Measurements from ENCODE around the gene DSCAML1.

DSCAML1 gene, protein sequence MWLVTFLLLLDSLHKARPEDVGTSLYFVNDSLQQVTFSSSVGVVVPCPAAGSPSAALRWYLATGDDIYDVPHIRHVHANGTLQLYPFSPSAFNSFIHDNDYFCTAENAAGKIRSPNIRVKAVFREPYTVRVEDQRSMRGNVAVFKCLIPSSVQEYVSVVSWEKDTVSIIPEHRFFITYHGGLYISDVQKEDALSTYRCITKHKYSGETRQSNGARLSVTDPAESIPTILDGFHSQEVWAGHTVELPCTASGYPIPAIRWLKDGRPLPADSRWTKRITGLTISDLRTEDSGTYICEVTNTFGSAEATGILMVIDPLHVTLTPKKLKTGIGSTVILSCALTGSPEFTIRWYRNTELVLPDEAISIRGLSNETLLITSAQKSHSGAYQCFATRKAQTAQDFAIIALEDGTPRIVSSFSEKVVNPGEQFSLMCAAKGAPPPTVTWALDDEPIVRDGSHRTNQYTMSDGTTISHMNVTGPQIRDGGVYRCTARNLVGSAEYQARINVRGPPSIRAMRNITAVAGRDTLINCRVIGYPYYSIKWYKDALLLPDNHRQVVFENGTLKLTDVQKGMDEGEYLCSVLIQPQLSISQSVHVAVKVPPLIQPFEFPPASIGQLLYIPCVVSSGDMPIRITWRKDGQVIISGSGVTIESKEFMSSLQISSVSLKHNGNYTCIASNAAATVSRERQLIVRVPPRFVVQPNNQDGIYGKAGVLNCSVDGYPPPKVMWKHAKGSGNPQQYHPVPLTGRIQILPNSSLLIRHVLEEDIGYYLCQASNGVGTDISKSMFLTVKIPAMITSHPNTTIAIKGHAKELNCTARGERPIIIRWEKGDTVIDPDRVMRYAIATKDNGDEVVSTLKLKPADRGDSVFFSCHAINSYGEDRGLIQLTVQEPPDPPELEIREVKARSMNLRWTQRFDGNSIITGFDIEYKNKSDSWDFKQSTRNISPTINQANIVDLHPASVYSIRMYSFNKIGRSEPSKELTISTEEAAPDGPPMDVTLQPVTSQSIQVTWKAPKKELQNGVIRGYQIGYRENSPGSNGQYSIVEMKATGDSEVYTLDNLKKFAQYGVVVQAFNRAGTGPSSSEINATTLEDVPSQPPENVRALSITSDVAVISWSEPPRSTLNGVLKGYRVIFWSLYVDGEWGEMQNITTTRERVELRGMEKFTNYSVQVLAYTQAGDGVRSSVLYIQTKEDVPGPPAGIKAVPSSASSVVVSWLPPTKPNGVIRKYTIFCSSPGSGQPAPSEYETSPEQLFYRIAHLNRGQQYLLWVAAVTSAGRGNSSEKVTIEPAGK (N-terminal part only)

DNA sequence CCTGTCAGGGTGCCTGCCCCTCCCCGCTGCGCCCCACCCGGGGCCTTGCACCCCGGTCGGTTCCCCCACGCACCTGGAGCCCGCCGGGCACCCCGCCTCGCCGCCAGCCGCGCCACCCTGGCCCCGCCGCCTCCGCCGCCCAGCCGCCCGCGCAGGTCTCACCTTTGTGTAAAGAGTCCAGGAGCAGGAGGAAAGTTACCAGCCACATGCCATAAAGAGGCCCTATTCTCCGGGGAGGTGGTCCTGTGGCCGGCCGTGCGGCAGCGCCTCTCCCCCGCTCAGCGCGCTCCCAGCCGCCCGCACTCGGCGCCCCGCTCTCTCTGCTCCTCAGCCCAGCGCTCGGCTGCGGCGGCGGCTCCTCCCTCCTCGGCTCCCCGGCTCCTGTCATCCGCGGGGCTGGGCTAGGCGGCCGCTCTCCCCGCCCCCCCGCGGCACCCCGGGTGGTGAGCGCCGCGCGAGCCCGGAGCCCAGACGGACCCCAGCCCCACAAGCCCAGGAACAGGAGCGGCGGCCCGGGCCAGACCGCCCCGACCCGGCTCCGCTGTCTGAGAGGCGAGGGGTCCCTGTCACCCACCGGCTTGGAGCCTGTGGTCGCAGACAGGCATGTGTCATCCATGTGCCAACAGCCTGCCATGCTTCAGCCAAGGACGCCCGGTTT is at the start of gene DSCAML1:
Gene DSCAML1, minus strand, starts transcription at position 345 of the 658 bp plus-strand sequence. Its CDS starts 137 bp downstream, at position 208.
- peak within 1 kb of the TSS; percentile 71 for H3K4me3 Mint-ChIP-seq
- no peaks in the 10 kb centered on the region for H3K9me3 Mint-ChIP-seq
- peaks cover 23% of the 10 kb centered on the region for H3K27me3 Mint-ChIP-seq
- no peaks in the 10 kb centered on the region for H3K36me3 Mint-ChIP-seq
- DNase-seq (ENCODE audit: low spot score in 2 of 2) (no peak), ATAC-seq (ENCODE audit: low read depth) (peak; percentile 79)
- peaks cover 6% of the 10 kb centered on the region for H3K4me1 Mint-ChIP-seq
- no peak within 1 kb of the TSS for H3K27ac Mint-ChIP-seq

DNA sequence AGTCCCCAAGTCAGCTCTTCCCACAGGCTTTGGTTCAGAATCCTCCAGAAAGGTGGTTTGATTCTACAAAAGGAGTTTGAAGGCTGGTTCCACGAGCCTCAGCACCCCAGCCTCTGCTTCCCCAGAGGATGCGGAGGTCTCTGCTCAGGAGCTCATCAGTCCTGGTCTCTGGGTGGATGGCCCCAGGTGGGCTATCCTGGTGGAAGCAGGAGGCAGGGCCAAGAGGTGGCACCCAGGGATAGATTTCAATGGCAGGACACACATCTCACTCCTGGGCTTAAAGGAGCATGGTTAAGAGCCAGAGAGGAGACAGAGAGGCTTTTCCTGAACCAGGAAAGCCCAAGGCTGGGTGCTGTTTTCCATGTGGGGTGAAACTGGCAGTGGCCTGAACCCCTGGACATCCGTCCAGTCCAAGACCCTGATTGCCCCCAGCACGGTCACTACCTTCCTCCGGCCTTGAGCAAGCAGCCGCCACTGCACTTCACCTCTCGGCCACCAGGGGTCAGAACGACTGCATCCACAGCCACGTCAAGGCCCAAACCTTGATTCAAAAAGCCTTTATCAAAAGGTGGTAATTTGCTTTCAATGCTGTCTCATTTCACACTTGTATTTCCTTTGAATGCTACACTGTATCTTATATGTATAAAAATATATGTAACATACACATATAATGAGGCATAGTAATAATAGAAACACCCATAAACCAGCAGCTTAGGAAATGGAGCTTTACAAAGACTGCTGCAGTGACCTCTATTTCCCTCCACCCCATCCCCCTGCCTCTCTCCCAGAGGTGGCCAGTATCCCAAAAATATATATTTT is 46.9 kb upstream of the DSCAML1 start:
- no peaks in the 10 kb centered on the region for H3K36me3 Mint-ChIP-seq

DNA sequence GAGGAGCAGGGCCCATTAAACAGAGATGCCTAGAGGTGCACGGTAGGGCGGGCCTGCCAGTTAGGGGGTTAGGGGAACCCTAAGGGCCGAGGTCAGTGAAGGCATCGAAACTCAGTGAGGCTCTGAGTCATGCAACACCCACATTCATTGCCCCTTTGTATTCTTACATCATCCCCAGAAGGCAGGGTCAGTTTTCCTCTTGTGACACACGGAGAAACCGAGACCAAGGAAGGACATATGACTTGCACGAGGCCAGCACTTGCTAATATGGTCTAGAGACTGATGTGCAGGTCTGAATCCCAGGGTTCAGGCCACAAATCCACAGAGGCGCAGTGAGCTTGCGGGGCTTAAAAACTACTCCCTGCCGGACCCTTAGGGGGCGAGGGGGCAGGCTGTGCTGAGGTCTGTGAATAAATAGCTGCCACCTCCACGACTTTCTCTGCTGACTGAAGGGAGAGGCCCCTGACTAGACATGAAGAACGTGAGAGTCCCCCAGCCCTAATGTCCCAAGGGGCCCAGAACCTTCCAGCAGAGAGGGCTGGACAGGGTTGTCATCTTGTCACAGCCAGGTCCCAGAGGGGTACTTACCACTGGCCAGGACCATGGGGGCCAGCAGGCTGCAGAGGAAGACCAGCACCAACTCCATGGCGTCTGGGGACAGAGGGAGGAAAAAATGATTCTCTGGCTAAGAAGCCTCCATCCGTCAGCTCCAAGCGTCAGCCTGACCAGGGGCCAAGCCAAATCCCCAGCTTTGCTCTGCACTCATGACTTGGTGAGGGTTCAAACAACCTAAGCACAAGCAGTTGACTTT is 45.3 kb upstream of the DSCAML1 start:
- Mint-ChIP-seq H3K36me3 (no peaks in the 10 kb centered on the region), H3K27me3 (peaks cover 6% of the 10 kb centered on the region), H3K4me3 (no peak overlapping the region), H3K27ac (no peak overlapping the region), H3K9me3 (no peaks in the 10 kb centered on the region), H3K4me1 (no peaks in the 10 kb centered on the region)
- no peak for ATAC-seq (ENCODE audit: low read depth)
- DNase-seq (ENCODE audit: low spot score in 2 of 2), result no peak

More for the DNA sequence above, 46.9 kb upstream of the DSCAML1 start:
- no peak overlapping the region for H3K4me3 Mint-ChIP-seq
- ATAC-seq (ENCODE audit: low read depth), result peak; percentile 61
- peak; percentile 84 to 89 for DNase-seq (ENCODE audit: low spot score in 2 of 2)
- peaks cover 2% of the 10 kb centered on the region for H3K27me3 Mint-ChIP-seq
- H3K27ac Mint-ChIP-seq, result no peak overlapping the region
- no peaks in the 10 kb centered on the region for H3K4me1 Mint-ChIP-seq
- H3K9me3 Mint-ChIP-seq, result no peaks in the 10 kb centered on the region

DNA sequence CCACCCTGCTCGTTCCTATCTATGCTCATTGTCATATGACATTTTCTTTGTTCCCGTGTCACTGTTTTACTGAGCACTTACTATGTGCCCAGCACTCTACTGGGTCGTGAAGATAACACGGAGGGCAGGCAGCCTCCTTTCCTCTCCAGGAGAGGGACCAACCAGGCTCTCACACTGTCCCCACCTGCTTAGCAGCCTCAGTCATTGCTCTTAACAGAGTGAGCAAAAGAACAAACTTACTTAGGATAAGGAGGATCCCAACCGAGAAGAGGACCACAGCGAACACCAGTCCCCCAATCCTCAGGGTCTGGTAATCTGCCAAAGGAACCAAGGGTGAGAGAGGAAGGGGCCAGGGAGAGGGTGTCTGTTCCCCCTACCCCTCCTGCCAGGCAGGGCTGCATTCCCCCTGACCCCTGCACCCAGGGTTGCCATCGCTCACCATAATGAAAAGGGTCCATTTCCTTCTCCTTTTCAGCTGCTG is 44.6 kb upstream of the DSCAML1 start:
- no peaks in the 10 kb centered on the region for H3K9me3 Mint-ChIP-seq
- no peak for DNase-seq (ENCODE audit: low spot score in 2 of 2)
- H3K36me3 Mint-ChIP-seq, result no peaks in the 10 kb centered on the region
- no peak overlapping the region for H3K4me3 Mint-ChIP-seq
- no peak overlapping the region for H3K27ac Mint-ChIP-seq
- ATAC-seq (ENCODE audit: low read depth), result no peak
- H3K27me3 Mint-ChIP-seq, result peaks cover 11% of the 10 kb centered on the region
- H3K4me1 Mint-ChIP-seq, result no peaks in the 10 kb centered on the region

DNA sequence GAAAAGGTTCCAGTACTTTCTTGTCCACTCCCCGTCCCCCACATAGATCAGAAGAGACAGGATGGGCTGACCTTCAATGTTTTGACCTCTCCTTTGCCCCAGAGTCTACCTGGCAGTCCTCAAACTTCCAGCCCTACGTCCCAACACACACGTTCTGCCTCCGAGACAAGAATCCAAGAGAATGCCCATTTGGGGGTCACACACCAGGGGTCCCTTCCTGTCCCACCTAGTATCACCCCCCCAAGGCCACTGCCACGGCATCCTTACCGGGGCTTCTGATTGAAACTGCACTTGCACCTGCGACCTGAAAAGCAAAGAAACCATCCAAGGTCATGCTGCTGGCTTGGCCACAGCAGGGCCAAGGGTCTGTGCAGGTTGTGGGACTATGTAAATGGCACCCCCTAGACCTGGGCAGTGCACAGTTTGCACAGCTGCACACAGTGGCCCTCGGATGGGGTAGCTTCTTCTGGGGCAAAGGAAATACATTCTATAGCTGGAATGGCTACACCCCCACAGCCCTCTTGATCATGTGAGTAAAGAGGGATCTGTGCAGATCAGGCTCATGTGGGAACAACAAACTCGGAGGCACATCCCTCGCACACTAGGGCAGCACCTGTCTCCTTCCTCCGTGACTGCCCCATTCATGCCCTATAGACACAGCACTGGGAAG is 44.0 kb upstream of the DSCAML1 start:
- no peaks in the 10 kb centered on the region for H3K4me1 Mint-ChIP-seq
- H3K4me3 Mint-ChIP-seq, result no peak overlapping the region
- DNase-seq (ENCODE audit: low spot score in 2 of 2) (no peak), ATAC-seq (ENCODE audit: low read depth) (no peak)
- H3K9me3 Mint-ChIP-seq, result no peaks in the 10 kb centered on the region
- H3K36me3 Mint-ChIP-seq, result no peaks in the 10 kb centered on the region
- no peak overlapping the region for H3K27ac Mint-ChIP-seq
- peaks cover 14% of the 10 kb centered on the region for H3K27me3 Mint-ChIP-seq

DNA sequence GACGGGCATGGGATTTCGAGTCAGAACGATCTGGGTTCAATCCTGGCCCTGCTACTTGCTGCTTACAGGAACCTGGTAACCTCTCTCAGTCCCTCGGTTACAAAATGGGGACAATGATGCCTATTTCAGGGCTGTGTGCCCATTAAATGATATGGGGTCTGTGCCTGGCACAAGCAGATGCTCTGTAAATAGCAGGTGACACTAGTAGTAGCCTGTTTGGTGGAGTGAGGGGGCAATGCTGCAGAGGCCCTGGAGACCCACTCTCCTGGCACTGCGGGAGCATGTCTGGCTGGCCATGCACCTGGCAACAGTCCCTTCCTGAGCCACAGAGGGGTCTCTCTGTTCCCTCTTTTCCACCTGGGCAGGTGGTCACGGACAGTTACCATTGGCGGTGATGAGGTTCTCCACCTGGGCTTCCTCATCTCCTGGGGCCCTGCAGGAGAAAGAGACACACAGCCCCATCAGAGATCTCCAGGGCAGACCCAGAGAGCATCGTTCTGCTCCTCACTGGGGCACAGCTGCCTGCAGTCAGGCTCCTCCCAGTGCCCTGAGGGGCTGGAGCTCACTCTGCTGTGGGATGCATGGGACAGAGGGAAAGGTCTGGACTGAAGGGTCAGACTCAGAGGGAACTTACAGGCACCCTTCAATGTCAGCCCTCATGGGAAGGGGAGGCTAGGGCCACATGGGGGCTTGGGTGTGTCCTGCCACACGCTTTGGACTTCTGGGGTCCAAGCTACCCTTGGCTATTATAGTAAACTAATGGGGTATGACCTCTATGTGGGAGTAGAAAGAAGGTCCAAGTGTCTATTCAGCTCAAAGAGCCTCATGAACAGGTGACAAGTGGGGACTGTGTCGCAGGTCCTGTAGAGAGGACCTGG is 43.2 kb upstream of the DSCAML1 start:
- Mint-ChIP-seq H3K4me1 (no peaks in the 10 kb centered on the region), H3K27ac (no peak overlapping the region), H3K4me3 (no peak overlapping the region), H3K36me3 (no peaks in the 10 kb centered on the region), H3K27me3 (peaks cover 14% of the 10 kb centered on the region), H3K9me3 (no peaks in the 10 kb centered on the region)
- no peak for DNase-seq (ENCODE audit: low spot score in 2 of 2)
- ATAC-seq (ENCODE audit: low read depth), result no peak

- Mint-ChIP-seq H3K4me1 (peaks cover 3% of the 10 kb centered on the region), H3K4me3 (no peak overlapping the region), H3K36me3 (no peaks in the 10 kb centered on the region), H3K27me3 (peaks cover 17% of the 10 kb centered on the region), H3K27ac (no peak overlapping the region), H3K9me3 (no peaks in the 10 kb centered on the region)
- DNase-seq (ENCODE audit: low spot score in 2 of 2) (no peak), ATAC-seq (ENCODE audit: low read depth) (no peak)
These were observed 42.4 kb upstream of the DSCAML1 start for GRCh38 chr11:117839380-117839881.

- ATAC-seq (ENCODE audit: low read depth), result no peak
- Mint-ChIP-seq H3K9me3 (no peaks in the 10 kb centered on the region), H3K4me1 (peaks cover 3% of the 10 kb centered on the region), H3K27ac (no peak overlapping the region), H3K4me3 (no peak overlapping the region), H3K27me3 (peaks cover 17% of the 10 kb centered on the region), H3K36me3 (no peaks in the 10 kb centered on the region)
- no peak for DNase-seq (ENCODE audit: low spot score in 2 of 2)
These were observed 41.9 kb upstream of the DSCAML1 start for GRCh38 chr11:117838901-117839300.

DNA sequence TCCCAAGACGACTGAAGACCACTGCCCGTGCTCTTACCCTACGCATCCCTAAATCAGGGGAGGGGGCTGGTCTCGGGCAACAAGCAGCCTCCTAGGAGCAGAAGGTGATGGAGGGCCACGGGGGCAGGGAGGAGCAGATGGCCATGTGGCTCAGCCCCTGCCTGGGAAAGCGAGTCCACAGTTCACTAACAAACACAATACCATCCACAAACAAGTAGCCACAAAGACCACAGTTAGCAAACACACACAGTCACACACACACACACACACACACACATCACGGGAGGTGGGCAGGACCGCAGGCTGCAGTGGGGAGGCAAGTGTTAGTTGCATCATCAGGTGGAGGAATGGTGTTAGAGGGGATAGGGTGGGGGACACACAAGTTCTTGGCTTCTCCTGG is 40.8 kb upstream of the DSCAML1 start:
- no peak for ATAC-seq (ENCODE audit: low read depth)
- Mint-ChIP-seq H3K36me3 (no peaks in the 10 kb centered on the region), H3K27ac (no peak overlapping the region), H3K9me3 (no peaks in the 10 kb centered on the region), H3K4me3 (no peak overlapping the region), H3K27me3 (peaks cover 17% of the 10 kb centered on the region), H3K4me1 (peaks cover 3% of the 10 kb centered on the region)
- DNase-seq (ENCODE audit: low spot score in 2 of 2), result no peak

GRCh38 chr11:117837070-117837776 is 40.2 kb upstream of the DSCAML1 start:
- ATAC-seq (ENCODE audit: low read depth) (no peak), DNase-seq (ENCODE audit: low spot score in 2 of 2) (no peak)
- Mint-ChIP-seq H3K4me3 (no peak overlapping the region), H3K9me3 (no peaks in the 10 kb centered on the region), H3K27ac (no peak overlapping the region), H3K27me3 (peaks cover 21% of the 10 kb centered on the region), H3K4me1 (peaks cover 3% of the 10 kb centered on the region), H3K36me3 (no peaks in the 10 kb centered on the region)

All from memory B cell (primary cell).